ENCODE results near the gene ENTPD3.

ENTPD3 gene

GRCh38 chr3:40382617-40382979 lies 4.4 kb upstream of the ENTPD3 start:
- peaks cover 6% of the 10 kb centered on the region for H3K4me1 Mint-ChIP-seq (ENCODE audit: low read depth)
- no peaks in the 10 kb centered on the region for H3K36me3 Mint-ChIP-seq (ENCODE audit: low read depth)
- intact Hi-C loops (cut with micrococcal nuclease) = no loop called here

DNA sequence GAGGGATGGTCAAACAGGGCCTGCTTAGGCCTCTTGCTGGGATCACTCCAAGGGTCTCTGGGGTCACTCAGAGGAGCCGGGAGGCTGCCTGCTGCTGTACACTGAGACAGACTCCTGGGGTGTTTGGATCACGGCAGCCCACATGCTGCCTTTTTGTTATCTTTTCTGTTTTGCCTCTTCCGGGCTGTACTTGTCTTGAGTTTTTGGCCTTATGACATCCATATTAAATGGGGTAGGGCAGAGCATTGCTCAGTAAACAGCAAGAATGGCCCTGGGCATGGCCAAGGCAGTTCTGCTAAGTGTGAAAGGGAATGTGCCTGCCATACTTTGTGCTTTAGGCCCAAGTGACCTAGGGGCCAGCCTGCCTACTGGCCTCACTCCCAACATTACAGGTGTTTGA lies 771 bp upstream of the ENTPD3 start:
- Mint-ChIP-seq H3K27me3 (peaks cover 40% of the 10 kb centered on the region), H3K27ac (no peak overlapping the region), H3K4me1 (ENCODE audit: low read depth) (peaks cover 6% of the 10 kb centered on the region), H3K36me3 (ENCODE audit: low read depth) (no peaks in the 10 kb centered on the region), H3K9me3 (no peaks in the 10 kb centered on the region), H3K4me3 (no peak overlapping the region)
- intact Hi-C loops (cut with micrococcal nuclease) = no loop called here

More at GRCh38 chr3:40382617-40382979, 4.4 kb upstream of the ENTPD3 start:
- Mint-ChIP-seq H3K27ac (no peak overlapping the region), H3K27me3 (peaks cover 24% of the 10 kb centered on the region), H3K4me3 (no peak overlapping the region), H3K9me3 (peaks cover under 1% of the 10 kb centered on the region)

- Mint-ChIP-seq H3K27ac (no peak overlapping the region), H3K4me3 (no peak overlapping the region), H3K27me3 (peaks cover 40% of the 10 kb centered on the region), H3K4me1 (ENCODE audit: low read depth) (peaks cover 6% of the 10 kb centered on the region), H3K9me3 (no peaks in the 10 kb centered on the region), H3K36me3 (ENCODE audit: low read depth) (no peaks in the 10 kb centered on the region)
- intact Hi-C loops (cut with micrococcal nuclease) = no loop called here
Measured at GRCh38 chr3:40387895-40388254, 891 bp downstream of the ENTPD3 start.

DNA sequence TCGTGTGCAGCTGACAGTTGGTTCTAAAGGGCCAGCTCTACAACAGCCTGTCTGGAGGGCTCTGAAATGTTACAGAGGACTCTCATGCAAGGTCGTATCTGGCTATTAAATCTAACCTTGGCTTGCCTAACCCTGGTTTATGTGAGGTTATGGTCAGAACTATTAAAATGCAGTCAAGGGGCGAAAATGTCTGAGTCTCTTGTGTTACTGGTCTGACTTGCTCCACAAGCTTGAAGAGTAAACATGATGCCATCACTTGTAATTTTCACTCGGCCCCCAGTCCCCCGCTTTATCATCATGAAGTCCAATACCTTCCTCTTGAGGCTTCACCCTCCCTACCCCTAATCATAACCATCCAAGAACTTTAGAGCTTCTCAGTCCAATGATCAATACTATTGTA lies 9.4 kb downstream of the ENTPD3 start:
- Mint-ChIP-seq H3K27ac (no peak overlapping the region), H3K9me3 (no peaks in the 10 kb centered on the region), H3K36me3 (ENCODE audit: low read depth) (no peaks in the 10 kb centered on the region), H3K4me1 (ENCODE audit: low read depth) (no peaks in the 10 kb centered on the region), H3K27me3 (peaks cover 2% of the 10 kb centered on the region), H3K4me3 (no peak overlapping the region)
- intact Hi-C loops (cut with micrococcal nuclease) = no loop called here

DNA sequence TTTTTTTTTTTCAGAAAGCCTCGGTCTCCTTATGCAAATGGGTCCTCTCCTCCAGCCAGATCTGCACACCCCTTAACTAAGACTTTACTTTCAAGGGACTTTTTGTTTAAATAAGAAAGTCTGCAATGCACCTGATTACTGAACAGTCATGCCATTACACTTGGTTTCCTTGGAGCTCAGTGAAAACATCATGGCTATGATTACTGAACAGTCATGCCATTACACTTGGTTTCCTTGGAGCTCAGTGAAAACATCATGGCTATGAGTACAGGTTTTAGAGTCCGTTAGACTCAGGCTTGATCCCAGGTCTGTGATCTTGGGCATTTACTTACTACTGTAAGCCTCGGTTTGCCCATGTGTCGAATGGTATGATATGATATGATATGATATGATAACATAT lies 10.1 kb downstream of the ENTPD3 start:
- no peaks in the 10 kb centered on the region for H3K4me1 Mint-ChIP-seq (ENCODE audit: low read depth)
- H3K9me3 Mint-ChIP-seq = no peaks in the 10 kb centered on the region
- no peak overlapping the region for H3K4me3 Mint-ChIP-seq
- H3K36me3 Mint-ChIP-seq (ENCODE audit: low read depth) = no peaks in the 10 kb centered on the region
- no peak overlapping the region for H3K27ac Mint-ChIP-seq
- intact Hi-C loops (cut with micrococcal nuclease) = no loop called here
- H3K27me3 Mint-ChIP-seq = peaks cover 2% of the 10 kb centered on the region

- H3K27me3 Mint-ChIP-seq = peaks cover 2% of the 10 kb centered on the region
- H3K36me3 Mint-ChIP-seq (ENCODE audit: low read depth) = no peaks in the 10 kb centered on the region
- intact Hi-C loops (cut with micrococcal nuclease) = no loop called here
- H3K27ac Mint-ChIP-seq = no peak overlapping the region
- no peaks in the 10 kb centered on the region for H3K4me1 Mint-ChIP-seq (ENCODE audit: low read depth)
- no peaks in the 10 kb centered on the region for H3K9me3 Mint-ChIP-seq
- no peak overlapping the region for H3K4me3 Mint-ChIP-seq
Measured at GRCh38 chr3:40397912-40398311, 10.9 kb downstream of the ENTPD3 start.

- H3K27me3 Mint-ChIP-seq = peaks cover 2% of the 10 kb centered on the region
- H3K36me3 Mint-ChIP-seq (ENCODE audit: low read depth) = no peaks in the 10 kb centered on the region
- no peaks in the 10 kb centered on the region for H3K4me1 Mint-ChIP-seq (ENCODE audit: low read depth)
- no peak overlapping the region for H3K27ac Mint-ChIP-seq
- no peaks in the 10 kb centered on the region for H3K9me3 Mint-ChIP-seq
- intact Hi-C loops (cut with micrococcal nuclease) = no loop called here
- no peak overlapping the region for H3K4me3 Mint-ChIP-seq
Measured at GRCh38 chr3:40398346-40398745, 11.4 kb downstream of the ENTPD3 start.

GRCh38 chr3:40404591-40405198 lies 17.7 kb downstream of the ENTPD3 start:
- no peak overlapping the region for H3K27ac Mint-ChIP-seq

GRCh38 chr3:40407007-40407406 lies 20.0 kb downstream of the ENTPD3 start:
- intact Hi-C loops (cut with micrococcal nuclease) = no loop called here
- Mint-ChIP-seq H3K9me3 (no peaks in the 10 kb centered on the region), H3K4me1 (ENCODE audit: low read depth) (no peaks in the 10 kb centered on the region), H3K4me3 (no peak overlapping the region), H3K36me3 (ENCODE audit: low read depth) (no peaks in the 10 kb centered on the region), H3K27ac (no peak overlapping the region), H3K27me3 (no peaks in the 10 kb centered on the region)

More at GRCh38 chr3:40404591-40405198, 17.7 kb downstream of the ENTPD3 start:
- H3K4me1 Mint-ChIP-seq (ENCODE audit: low read depth) = no peaks in the 10 kb centered on the region
- H3K27me3 Mint-ChIP-seq = no peaks in the 10 kb centered on the region
- no peaks in the 10 kb centered on the region for H3K36me3 Mint-ChIP-seq (ENCODE audit: low read depth)
- no peaks in the 10 kb centered on the region for H3K9me3 Mint-ChIP-seq
- intact Hi-C loops (cut with micrococcal nuclease) = no loop called here
- H3K4me3 Mint-ChIP-seq = no peak overlapping the region

DNA sequence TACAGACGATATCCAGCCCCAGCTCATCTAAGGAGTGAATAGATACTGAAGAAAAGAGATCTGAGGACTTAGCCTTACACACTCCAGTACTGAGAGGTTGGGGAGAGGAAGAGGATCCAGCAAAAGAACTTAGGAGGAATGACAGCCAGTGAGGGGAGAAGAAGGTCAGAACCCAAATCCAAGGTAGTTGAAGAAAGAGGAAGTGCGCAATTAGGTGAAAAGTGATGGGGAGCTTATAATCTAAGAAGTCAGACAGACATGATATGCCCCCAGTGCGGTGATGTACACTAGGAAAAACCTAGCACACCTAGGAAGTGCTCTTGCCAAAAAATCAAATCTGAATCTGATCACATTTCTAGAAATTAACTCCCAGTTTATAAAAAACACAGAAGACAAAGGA lies 20.6 kb downstream of the ENTPD3 start:
- no peaks in the 10 kb centered on the region for H3K27me3 Mint-ChIP-seq
- no peaks in the 10 kb centered on the region for H3K4me1 Mint-ChIP-seq (ENCODE audit: low read depth)
- H3K4me3 Mint-ChIP-seq = no peak overlapping the region
- no peaks in the 10 kb centered on the region for H3K36me3 Mint-ChIP-seq (ENCODE audit: low read depth)
- H3K9me3 Mint-ChIP-seq = no peaks in the 10 kb centered on the region
- intact Hi-C loops (cut with micrococcal nuclease) = no loop called here
- H3K27ac Mint-ChIP-seq = no peak overlapping the region

GRCh38 chr3:40414270-40414669 lies 27.3 kb downstream of the ENTPD3 start:
- Mint-ChIP-seq H3K4me3 (no peak overlapping the region), H3K9me3 (no peaks in the 10 kb centered on the region), H3K27me3 (peaks cover 3% of the 10 kb centered on the region), H3K4me1 (ENCODE audit: low read depth) (no peaks in the 10 kb centered on the region), H3K27ac (no peak overlapping the region), H3K36me3 (ENCODE audit: low read depth) (no peaks in the 10 kb centered on the region)
- intact Hi-C loops (cut with micrococcal nuclease) = no loop called here

DNA sequence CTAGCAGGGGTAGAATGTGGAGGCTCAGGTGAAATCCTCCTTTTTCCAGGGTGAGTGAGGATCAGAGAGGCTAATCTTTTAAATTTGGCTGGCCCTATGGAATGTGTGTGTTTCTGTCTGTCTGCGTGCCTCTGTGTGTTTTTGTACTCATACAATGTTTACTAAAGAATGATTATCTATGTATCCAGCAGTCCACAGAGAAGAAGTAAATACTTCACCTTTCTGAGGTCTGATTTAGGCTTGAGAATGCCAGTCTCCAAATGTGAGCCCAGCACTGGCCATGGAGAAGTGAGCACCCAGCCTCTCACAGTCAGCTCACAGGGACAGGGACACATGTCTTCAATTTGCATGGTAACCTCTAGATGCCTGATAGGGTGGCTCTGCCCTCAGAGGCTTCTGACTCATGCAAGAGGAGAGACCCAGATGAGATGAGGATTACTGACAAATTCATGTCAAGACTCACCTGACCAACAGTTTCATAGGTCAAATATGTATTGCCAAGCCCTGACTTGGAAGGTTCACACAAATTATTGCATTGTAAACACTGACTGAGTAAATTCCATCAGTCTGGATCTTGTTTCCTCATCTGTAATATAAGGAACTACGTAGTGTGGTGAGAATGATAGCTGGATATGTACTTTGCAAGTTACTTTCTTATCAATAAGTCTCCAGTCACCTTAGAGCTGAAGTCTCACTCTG lies 31.0 kb downstream of the ENTPD3 start:
- intact Hi-C loops (cut with micrococcal nuclease) = no loop called here
- H3K27me3 Mint-ChIP-seq = peaks cover 3% of the 10 kb centered on the region
- H3K36me3 Mint-ChIP-seq (ENCODE audit: low read depth) = peaks cover 5% of the 10 kb centered on the region
- no peaks in the 10 kb centered on the region for H3K9me3 Mint-ChIP-seq
- no peak overlapping the region for H3K27ac Mint-ChIP-seq
- H3K4me3 Mint-ChIP-seq = no peak overlapping the region
- H3K4me1 Mint-ChIP-seq (ENCODE audit: low read depth) = no peaks in the 10 kb centered on the region

DNA sequence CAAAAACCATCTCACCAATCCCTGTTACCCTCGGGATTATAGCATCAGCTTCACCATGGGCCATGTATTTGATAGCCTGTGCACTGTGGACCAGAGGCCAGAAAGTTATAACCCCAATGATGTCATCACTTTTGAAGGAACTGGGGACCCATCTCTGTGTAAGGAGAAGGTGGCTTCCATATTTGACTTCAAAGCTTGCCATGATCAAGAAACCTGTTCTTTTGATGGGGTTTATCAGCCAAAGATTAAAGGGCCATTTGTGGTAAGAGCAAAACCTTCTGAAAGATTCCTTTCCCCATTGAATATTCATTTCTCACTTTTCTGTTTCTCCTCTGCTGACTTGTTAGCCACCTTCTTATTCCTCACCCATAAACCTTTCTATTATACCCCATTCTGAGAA lies 35.9 kb downstream of the ENTPD3 start:
- H3K27me3 Mint-ChIP-seq = no peaks in the 10 kb centered on the region
- H3K27ac Mint-ChIP-seq = no peak overlapping the region
- intact Hi-C loops (cut with micrococcal nuclease) = no loop called here
- H3K36me3 Mint-ChIP-seq (ENCODE audit: low read depth) = peaks cover 15% of the 10 kb centered on the region
- no peaks in the 10 kb centered on the region for H3K4me1 Mint-ChIP-seq (ENCODE audit: low read depth)
- H3K4me3 Mint-ChIP-seq = no peak overlapping the region
- H3K9me3 Mint-ChIP-seq = no peaks in the 10 kb centered on the region

- no peak overlapping the region for H3K4me3 Mint-ChIP-seq
- no peak overlapping the region for H3K27ac Mint-ChIP-seq
- H3K9me3 Mint-ChIP-seq = no peaks in the 10 kb centered on the region
Measured at GRCh38 chr3:40427045-40427669, 40.2 kb downstream of the ENTPD3 start.

More at GRCh38 chr3:40427045-40427669, 40.2 kb downstream of the ENTPD3 start:
- H3K36me3 Mint-ChIP-seq (ENCODE audit: low read depth) = peaks cover 20% of the 10 kb centered on the region
- no peaks in the 10 kb centered on the region for H3K4me1 Mint-ChIP-seq (ENCODE audit: low read depth)
- intact Hi-C loops (cut with micrococcal nuclease) = no loop called here
- H3K27me3 Mint-ChIP-seq = no peaks in the 10 kb centered on the region

Data from dendritic cell treated with granulocyte-macrophage colony-stimulating factor and Interleukin-4, amounts not matched to agents 40 ng/mL and 50 ng/mL, for 4 days (primary cell).